Measurements from ENCODE around the gene PHACTR4.
"Not testable (repeated sequence)": the region's sequence is repeated elsewhere in the genome, so short reads cannot be mapped to it uniquely, and the experiment has no call there.

The PHACTR4 gene

DNA sequence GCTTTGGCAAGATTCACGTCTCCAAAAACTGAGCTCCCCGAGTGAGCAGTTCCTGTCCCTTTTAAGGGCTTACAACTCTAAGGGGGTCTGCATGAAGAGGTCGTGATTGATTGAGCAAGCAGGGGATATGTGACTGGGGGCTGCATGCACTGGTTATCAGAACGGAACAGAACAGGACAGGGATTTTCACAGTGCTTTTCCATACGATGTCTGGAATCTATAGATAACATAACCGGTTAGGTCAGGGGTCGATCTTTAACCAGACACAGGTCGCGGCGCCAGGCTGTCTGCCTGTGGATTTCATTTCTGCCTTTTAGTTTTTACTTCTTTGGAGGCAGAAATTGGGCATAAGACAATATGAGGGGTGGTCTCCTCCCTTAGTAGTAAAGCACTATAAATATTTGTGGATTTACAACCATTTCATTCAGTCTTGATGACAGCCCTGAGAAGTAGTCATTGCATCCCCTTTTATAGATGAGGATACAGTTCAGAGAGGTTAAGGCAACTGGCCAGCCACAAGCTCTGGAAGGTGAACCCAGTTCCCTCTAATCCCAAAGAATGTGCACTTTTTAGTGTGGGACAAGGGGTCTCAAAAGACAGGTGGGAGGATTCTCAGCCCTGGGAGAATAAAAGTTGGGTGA lies 155.6 kb downstream of the PHACTR4 start:
- not testable (repeated sequence) for DNase-seq (ENCODE audit: low read depth)

DNA sequence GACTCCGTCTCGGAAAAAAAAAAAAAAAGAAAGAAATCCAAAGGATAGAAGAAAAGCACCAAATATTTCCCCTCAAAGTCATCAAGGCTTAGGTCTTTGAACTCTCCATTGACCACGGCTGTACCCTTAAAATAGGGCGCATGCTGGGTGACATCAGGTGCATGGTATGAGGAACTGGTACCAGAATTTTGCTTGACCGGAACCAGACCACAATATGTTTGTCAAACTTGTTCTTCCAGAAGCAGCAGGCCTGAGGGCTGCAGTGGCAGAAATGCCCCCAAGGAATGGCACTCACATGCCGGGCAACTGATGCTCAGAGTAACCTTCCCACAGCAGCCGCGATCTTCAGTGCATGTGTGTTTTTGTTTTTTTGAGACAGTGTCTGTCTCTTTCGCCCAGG lies 157.3 kb downstream of the PHACTR4 start:
- DNase-seq (ENCODE audit: low read depth), result no peak

DNA sequence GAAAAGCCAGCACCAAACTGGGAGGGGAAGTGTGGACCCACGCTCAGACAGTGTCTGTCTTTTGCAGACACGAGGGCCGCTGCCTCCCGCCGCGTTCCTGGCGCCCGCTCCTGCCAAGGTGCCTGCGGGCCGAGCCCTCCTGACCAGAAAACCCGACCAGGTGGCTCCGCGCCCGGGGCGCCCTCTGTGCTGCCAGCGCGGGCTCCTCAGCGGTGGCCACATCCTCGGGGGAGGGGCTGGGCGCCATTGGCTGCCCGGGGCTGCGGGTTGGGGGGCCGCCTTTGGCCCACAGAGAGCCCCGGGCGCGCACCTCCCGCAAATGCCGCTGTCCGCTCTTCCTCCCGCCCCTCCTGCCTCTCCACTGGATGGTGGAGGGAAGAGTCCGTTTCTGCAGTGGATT lies 160.9 kb downstream of the PHACTR4 start:
- DNase-seq (ENCODE audit: low read depth), result no peak

DNA sequence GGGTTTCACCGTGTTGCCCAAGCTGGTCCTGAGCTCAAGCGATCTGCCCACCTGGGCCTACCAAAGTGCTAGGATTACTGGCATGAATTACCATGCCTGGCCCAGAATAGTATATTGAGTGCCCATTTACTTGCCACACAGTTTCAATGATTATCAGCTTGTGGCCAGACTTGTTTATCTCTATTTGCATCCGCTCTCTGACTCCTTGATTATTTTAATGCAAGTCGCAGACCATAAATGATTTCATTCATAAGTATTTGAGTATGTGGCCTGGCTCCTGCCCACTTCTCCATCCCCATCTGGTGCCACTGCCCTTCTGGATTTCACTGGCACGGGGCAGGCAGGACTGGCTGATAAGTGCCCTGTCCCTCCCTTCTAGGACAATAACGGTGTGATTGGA lies 165.1 kb downstream of the PHACTR4 start:
- DNase-seq (ENCODE audit: low read depth), result no peak

DNA sequence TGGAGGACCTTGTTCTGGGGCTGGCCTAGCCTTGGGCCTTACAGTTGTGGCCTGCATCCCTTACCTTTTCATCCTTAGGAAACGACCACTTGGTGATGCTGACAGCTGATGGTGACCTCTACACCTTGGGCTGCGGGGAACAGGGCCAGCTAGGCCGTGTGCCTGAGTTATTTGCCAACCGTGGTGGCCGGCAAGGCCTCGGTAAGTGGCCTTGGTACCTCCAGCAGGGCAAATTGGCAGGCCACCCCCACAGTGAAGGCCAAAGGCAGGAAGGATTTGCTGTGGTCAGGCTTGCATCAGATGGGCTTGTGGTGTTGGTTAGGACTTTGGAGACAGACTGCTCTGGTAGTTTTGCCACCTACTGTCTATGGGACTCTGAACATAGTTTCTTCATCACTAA lies 165.6 kb downstream of the PHACTR4 start:
- DNase-seq (ENCODE audit: low read depth), result no peak

DNA sequence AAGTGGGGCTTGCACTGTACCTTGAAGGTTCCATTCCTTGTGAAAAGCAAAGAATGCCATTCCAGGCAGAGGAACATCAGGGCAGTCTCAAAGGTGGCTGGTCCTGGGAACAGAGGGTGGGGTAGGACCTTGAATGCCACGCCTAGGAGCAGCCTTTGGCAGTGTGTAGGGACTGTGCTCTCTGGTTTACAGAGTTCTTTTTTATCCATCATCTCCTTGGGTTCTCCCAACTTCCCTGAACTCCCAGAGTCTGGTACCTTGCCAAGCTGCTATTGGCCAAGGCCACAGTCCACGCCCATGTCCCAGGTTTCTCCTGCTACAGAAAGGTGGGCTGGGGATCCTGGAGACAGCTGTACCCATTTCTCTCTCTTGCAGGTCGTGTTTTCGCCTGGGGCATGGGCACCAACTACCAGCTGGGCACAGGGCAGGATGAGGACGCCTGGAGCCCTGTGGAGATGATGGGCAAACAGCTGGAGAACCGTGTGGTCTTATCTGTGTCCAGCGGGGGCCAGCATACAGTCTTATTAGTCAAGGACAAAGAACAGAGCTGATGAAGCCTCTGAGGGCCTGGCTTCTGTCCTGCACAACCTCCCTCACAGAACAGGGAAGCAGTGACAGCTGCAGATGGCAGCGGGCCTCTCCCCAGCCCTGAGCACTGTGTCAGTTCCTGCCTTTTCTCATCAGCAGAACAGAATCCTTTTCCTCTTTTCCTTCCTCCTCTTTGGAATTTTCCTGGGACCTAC lies 168.1 kb downstream of the PHACTR4 start:
- no peak for DNase-seq (ENCODE audit: low read depth)

DNA sequence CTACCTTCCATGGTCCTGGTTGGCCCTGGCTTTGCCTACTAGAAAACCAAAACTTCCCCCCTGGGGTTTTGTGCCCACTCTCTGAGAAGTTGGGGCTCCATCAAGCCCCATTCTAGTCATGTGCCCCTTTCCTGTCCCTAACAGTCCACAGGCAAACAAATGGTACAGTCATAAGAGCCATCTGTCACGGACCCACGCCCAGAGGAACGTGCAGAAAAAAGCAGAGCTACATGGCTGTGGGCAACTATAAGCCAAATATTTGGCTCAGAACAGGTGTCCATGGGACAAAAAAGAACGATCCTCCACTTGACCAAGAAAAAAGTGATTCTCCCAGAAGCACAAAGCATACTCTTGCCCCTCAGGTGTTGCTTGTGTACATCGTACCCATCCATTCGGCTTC lies 168.7 kb downstream of the PHACTR4 start:
- DNase-seq (ENCODE audit: low read depth), result no peak

DNA sequence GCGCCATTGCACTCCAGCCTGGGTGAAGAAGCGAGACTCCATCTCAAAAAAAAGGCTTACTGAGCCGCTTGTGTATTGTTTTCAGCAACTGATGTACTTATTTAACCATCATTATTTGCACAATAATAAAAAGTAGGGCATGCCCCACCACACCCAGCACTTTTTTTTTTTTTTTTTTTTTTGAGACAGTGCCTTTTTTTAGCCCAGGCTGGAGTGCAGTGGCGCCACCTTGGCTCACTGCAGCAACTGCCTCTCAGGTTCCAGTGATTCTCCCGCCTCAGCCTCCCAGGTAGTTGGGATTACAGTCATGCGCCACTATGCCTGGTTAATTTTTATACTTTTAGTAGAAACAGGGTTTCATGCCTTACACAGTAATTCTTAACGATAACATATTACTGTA lies 171.1 kb downstream of the PHACTR4 start:
- no peak for DNase-seq (ENCODE audit: low read depth)

DNA sequence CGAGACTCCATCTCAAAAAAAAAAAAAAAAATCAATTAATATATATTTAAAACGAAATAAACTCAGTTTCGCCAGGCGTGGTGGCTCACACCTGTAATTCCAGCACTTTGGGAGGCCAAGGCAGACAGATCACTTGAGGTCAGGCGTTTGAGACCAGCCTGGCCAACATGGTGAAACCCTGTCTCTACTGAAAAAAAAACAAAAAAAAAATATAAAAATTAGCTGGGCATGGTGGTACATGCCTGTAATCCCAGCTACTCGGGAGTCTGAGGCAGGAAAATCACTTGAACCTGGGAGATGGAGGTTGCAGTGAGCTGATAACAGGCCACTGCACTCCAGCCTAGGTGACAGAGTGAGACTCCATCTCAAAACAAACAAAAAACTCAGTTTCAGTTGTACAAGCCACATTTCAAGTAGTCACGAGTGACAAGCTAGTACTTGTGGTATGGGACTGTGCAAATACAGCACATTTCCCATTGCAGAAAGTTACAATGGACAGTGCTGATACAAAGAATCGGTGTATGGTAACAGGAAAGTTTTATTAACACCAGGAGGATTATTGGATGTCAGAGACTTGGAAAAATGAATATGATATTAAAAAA lies 172.0 kb downstream of the PHACTR4 start:
- not testable (repeated sequence) for DNase-seq (ENCODE audit: low read depth)

DNA sequence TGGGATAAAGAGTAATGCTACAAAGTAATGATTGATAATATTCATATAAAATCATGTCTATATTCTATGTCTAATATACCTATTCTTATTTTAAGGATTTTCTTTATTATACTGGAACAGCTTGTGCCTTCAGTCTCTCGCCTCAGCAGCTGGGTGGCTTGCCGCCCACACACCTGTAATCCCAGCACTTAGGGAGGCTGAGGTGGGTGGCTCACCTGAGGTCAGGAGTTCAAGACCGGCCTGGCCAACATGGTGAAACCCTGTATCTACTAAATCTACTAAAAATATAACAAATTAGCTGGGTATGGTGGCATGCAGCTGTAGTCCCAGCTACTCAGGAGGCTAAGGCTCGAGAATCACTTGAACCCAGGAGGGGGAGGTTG lies 175.7 kb downstream of the PHACTR4 start:
- DNase-seq (ENCODE audit: low read depth), result no peak

DNA sequence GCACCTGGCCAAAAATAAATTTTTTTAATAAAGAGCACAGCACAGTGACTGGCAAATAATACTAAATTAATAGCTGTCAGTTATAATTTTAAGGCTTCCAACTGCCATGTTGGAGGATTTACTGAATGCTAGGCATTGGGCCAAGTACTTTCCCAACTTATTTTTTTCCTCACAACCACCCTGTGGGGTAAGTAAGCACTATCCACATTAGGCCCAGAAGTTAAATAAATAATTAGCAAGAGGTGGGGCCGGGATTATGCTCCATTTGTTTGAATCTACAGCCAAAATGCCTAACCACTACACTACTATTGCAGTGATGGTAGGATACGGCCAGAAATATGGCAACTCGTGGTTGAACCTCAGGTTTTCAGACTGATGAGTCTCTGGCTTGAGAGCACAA lies 178.8 kb downstream of the PHACTR4 start:
- DNase-seq (ENCODE audit: low read depth), result no peak
